Activated T-cell treated with anti-CD3 and anti-CD28 coated beads for 4 hours (primary cell): ENCODE measurements around the gene RSBN1L.

Experiments used
- DNase-seq: peaks from one replicate; pipeline ENCODE4 v3.0.0-alpha.2; 2020

The RSBN1L gene

DNA sequence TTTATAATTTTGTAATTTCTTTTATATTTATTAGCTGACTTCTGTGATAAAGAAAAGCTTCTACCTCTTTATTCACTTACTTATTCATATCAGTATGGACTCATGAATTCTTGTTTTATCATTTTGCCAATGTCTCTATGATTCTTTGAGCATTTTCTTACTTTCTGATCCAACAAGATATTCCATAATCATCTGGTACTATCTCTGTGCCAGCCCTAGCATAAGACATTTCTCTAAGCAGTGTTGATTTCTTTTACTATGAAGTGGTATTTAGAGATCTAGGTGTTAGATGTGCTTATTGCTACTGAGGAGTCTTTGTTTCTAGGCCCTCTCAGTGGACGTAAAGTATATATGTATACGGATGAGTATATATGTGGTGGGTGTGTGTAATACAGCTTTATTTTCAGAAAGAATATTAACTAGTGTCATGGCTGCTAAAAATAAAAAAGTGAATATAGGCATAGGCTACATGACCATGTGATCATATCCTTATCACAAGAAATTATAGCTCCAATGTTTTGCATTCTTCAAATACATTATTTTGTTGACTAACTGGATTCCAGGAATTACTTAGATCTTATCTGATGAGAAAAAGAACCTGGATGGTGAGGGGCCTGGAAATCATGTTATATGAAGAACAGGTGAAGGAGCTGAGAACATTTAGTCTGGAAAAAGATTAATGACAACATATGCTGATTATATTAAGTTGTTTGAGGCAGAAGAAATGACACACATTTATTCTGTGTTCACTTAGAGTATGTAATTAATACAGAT lies 115.4 kb downstream of the RSBN1L start:
- no peak for DNase-seq

GRCh38 chr7:77812290-77812685 lies 116.0 kb downstream of the RSBN1L start:
- no peak for DNase-seq

GRCh38 chr7:77813180-77813579 lies 116.9 kb downstream of the RSBN1L start:
- DNase-seq: no peak

GRCh38 chr7:77819021-77819420 lies 122.8 kb downstream of the RSBN1L start:
- no peak for DNase-seq

GRCh38 chr7:77820967-77821366 lies 124.7 kb downstream of the RSBN1L start:
- no peak for DNase-seq

- no peak for DNase-seq
Observed at GRCh38 chr7:77822269-77822668, 126.0 kb downstream of the RSBN1L start.

GRCh38 chr7:77823787-77824186 lies 127.5 kb downstream of the RSBN1L start:
- no peak for DNase-seq

- DNase-seq: no peak
Observed at GRCh38 chr7:77824636-77825035, 128.4 kb downstream of the RSBN1L start.

GRCh38 chr7:77825131-77825530 lies 128.9 kb downstream of the RSBN1L start:
- DNase-seq: no peak

GRCh38 chr7:77826300-77826699 lies 130.0 kb downstream of the RSBN1L start:
- DNase-seq: no peak

- no peak for DNase-seq
Observed at GRCh38 chr7:77827999-77828398, 131.7 kb downstream of the RSBN1L start.

DNA sequence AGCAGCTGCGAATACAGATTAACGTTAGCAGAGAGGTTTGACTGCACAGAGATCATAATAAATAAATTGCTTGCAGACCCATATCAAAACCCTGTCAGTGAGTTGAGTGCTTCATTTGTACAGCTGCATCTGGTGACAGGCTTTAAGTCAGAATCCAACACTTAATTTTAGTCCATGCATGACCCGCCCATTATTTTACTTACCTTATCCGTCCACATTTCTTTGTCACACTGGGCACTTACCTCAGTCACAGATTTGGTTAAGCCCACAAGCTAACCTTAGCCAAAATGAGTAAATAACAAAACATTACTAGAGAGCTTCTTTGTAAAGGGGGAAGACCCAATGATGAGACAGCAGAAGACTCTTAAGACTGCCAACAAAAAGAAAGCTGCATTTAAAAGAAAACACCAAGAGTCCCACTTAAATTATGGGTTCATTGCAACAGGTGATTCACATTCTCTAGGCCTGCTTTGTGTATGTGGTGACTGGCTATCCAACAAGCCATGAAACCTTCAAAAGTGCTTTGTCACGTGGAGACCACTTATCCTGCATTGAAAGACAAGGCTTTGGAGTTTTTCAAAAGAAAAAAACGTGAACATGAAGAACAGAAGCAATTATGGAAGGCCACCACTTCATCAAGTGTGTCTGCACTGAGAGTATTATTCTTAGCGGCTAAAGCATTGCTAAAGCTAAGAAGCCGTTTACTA lies 134.5 kb downstream of the RSBN1L start:
- DNase-seq: no peak

DNA sequence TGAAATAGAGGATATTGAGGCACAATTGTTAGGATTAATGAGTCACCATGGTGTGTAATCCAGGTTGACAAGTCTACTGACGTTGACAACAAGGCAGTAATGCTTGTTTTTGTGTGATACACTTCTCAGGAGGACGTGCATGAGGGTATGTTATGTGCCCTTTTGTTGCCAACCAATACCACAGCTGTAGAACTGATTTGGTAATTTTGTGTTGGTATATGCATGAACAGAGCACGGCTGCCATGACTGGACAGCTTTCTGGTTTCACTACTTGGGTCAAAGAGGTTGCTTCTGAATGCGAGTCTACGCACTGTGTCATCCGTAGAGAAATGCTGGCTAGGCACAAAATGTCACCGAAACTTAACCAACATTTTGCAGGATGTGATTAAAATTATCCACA lies 135.2 kb downstream of the RSBN1L start:
- DNase-seq: no peak

GRCh38 chr7:77831953-77832352 lies 135.7 kb downstream of the RSBN1L start:
- no peak for DNase-seq
